A673 (cell line): ENCODE measurements around the gene B4GALNT3.

Experiments
- EZH2 ChIP-seq: fragments of 200-600 bp; sonication (generic); IDR thresholded peaks from 2 replicates; pipeline ENCODE4 v1.6.1; 2017; ENCODE audit warnings: borderline replicate concordance, low read depth, mild to moderate bottlenecking, mixed read lengths, antibody characterized with exemption, low read length; ENCODE audit not compliant: poor library complexity, severe bottlenecking
- TF ChIP-seq, protein P1 (sequence below): fragments of 300-800, 200-600 bp; sonication (generic); conservative IDR thresholded peaks from 2 replicates; pipeline ENCODE4 v1.5.1; 2017; ENCODE audit warnings: low read depth, mild to moderate bottlenecking, antibody characterized with exemption, low read length, moderate library complexity, mixed read lengths

DNA sequence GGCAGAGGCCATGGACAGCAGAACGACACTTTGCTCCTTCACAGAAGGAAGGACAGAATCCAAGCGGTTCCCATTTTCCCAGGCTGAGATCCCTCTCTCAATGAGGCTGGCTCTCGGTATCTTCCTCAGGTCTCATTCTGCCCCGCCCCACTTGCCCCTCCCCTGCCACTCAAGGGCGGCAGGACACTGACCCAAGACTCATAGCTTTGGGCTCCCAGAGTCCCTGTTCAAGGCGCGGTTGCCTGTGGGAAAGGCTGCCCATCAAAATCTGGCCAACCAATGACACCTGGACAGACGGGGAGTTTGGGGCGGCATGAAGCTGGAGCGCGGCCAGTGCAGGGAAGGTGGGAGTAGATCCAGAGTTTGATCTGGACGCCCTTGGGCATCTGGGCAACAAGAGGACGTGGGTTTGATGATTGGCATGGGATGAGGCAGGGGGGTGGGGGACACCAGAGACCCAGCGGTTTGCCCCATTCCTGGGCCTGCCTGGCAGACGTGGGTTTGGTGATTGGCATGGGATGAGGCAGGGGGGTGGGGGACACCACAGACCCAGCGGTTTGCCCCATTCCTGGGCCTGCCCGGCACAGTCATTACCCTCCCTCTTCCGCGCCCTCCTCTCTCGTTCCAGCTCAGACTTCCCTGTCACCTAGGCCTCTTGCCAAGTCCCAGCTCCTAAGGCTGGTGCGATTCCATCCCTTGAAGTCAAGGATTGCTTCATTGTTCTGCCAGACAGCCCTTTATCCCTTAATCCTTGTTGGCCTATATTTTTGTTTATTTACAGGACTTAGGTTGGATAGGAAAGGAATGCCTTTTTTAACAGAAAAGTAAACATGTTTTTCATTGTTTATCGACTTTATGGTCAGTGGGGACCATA, 111.4 kb downstream of the B4GALNT3 start:
- no peak for TF ChIP-seq EZH2
- TF ChIP-seq, protein P1, sequence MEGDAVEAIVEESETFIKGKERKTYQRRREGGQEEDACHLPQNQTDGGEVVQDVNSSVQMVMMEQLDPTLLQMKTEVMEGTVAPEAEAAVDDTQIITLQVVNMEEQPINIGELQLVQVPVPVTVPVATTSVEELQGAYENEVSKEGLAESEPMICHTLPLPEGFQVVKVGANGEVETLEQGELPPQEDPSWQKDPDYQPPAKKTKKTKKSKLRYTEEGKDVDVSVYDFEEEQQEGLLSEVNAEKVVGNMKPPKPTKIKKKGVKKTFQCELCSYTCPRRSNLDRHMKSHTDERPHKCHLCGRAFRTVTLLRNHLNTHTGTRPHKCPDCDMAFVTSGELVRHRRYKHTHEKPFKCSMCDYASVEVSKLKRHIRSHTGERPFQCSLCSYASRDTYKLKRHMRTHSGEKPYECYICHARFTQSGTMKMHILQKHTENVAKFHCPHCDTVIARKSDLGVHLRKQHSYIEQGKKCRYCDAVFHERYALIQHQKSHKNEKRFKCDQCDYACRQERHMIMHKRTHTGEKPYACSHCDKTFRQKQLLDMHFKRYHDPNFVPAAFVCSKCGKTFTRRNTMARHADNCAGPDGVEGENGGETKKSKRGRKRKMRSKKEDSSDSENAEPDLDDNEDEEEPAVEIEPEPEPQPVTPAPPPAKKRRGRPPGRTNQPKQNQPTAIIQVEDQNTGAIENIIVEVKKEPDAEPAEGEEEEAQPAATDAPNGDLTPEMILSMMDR, result no peak
